DMS153 treated with DMSO at 0.1 percent for 48 hours (cell line): Measurements from ENCODE around the gene LEAP2.
A peak's percentile ranks its signal among the peaks of the same experiment; 100 is the strongest.

Source experiments
- DNase-seq: peaks from one replicate; lab custom pipeline; 2025; ENCODE audit not compliant: unreplicated experiment; lab: John Stamatoyannopoulos, UW

LEAP2 gene

GRCh38 chr5:132876020-132876759 lies 2.7 kb downstream of the LEAP2 start:
- no peak for DNase-seq

- no peak for DNase-seq
These were observed 4.0 kb downstream of the LEAP2 start for GRCh38 chr5:132877466-132877865.

- no peak for DNase-seq
These were observed 4.5 kb downstream of the LEAP2 start for GRCh38 chr5:132877938-132878337.

- no peak for DNase-seq
These were observed 9.9 kb downstream of the LEAP2 start for GRCh38 chr5:132883261-132883834.

GRCh38 chr5:132884548-132884947 lies 11.1 kb downstream of the LEAP2 start:
- no peak for DNase-seq

GRCh38 chr5:132886064-132886823 lies 12.8 kb downstream of the LEAP2 start:
- no peak for DNase-seq

GRCh38 chr5:132887283-132887682 lies 13.8 kb downstream of the LEAP2 start:
- no peak for DNase-seq

DNA sequence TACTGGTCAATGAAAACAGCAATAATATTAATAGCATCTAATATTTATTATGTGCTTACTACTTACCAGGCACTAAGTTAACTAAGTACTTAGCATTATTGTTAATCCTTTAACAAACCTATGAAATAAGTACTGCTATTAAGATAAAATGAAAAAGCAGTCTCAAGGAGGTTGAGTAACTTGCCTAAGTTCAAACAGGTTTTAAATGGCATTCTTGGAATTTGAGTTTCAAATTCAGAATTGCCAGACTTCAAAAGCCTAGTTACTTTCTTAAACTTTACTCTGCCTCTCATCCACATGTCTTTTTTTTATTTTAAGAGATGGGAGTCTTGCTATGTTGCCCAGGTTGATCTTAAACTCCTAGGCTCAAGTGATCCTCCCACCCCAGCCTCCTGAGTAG lies 16.0 kb downstream of the LEAP2 start:
- DNase-seq, result no peak

DNA sequence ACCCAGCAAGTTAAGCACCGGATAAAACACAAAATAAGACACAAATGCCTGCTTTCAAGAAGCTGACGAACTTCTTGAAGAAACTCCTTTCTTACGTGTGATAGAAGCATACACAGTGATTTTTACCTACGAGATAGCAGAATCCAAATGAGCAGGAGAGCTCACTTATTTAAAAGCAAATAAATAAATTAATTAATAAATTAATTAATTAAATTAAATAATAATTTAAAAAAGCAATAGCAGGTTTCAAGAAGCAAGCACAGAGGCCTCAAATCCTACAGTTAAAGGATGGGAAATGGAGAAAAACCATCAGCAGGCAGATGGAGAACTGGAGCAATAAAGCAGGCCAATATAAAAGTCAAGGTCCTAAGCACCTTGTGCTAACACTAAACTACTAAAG lies 17.3 kb downstream of the LEAP2 start:
- no peak for DNase-seq

GRCh38 chr5:132895719-132896305 lies 22.3 kb downstream of the LEAP2 start:
- DNase-seq, result no peak

DNA sequence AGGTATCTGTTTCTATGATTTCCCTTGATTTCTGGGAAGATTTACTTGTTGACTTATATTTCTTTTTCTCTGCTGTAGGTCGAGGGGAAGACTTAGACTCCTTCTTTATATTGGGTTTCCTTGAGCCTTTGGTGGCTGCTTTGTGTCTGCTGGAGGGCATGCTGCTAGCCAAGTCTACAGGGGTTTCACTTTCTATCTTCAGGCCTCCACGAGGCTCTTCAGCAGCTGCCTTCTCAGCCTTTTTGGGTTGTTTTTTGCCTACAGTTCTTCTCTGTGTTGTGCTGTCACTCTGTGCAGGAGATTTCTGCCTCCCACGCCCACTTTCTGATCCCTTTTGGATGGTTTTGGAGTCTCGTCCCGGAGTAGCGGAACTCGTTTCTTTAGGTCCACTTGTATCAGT lies 23.2 kb downstream of the LEAP2 start:
- DNase-seq, result no peak

DNA sequence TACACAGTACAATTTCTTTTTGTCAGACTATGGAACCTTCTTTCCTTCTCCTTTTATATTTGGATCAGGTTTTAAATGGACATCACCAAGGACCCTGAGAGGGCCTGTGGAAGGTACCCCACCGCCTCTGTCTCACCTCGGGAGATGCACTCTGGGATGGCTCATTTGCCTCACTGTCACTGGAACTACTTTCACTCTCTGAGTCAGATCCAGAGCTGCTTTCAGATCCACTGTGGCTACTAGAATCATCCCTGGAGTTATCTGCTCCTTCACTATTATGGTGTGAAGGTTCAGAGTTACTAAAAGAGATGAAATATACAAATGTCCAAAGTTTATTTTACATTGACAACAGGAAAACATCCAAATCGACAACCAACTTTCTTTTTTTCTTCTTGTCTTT lies 24.6 kb downstream of the LEAP2 start:
- DNase-seq, result no peak

- peak; percentile 1 for DNase-seq
These were observed 27.6 kb downstream of the LEAP2 start for GRCh38 chr5:132901036-132901435.

GRCh38 chr5:132901730-132902129 lies 28.3 kb downstream of the LEAP2 start:
- DNase-seq, result no peak

- DNase-seq, result peak; percentile 47
These were observed 32.5 kb downstream of the LEAP2 start for GRCh38 chr5:132905938-132906337.

DNA sequence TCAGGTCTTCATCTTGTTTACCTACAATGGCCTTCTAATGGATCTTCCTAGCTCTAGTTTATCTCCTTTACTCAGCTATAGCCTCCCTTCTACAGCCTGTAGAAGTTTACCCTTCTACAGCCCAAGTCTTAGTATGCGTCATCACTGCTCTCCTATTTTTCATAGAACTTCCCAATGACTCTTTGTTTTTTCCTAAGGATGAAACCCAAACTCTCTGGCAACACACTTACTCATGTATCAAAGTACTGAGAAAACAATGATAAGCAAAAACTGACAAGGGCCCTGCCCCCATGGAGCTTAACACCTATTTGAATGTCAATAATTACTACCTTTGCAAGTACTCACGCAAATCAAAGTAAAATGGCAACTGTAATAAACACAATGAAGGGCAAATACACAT lies 33.7 kb downstream of the LEAP2 start:
- no peak for DNase-seq

GRCh38 chr5:132909702-132910101 lies 36.2 kb downstream of the LEAP2 start:
- DNase-seq, result no peak

- DNase-seq, result no peak
These were observed 42.2 kb downstream of the LEAP2 start for GRCh38 chr5:132915681-132916080.

- DNase-seq, result no peak
These were observed 42.6 kb downstream of the LEAP2 start for GRCh38 chr5:132916086-132916485.
